NCI-H1694 treated with DMSO at 0.1 percent for 48 hours (cell line): ENCODE data around the gene NDST4.
A peak's percentile ranks its signal among the peaks of the same experiment; 100 is the strongest.

Experiments
- DNase-seq: peaks from one replicate; lab custom pipeline; 2025; lab: John Stamatoyannopoulos, UW

NDST4 gene

GRCh38 chr4:115113506-115114106 lies at the start of gene NDST4:
Gene NDST4, minus strand, starts transcription at chr4:115113620. Its CDS starts 36,584 bp downstream, at chr4:115077036.
- peak; percentile 86 for DNase-seq

- DNase-seq, result no peak
Observed at GRCh38 chr4:115159141-115159540, 45.7 kb upstream of the NDST4 start.

- DNase-seq, result no peak
Observed at GRCh38 chr4:115158296-115158695, 44.9 kb upstream of the NDST4 start.

GRCh38 chr4:115154826-115155225 lies 41.4 kb upstream of the NDST4 start:
- DNase-seq, result peak; percentile 83

GRCh38 chr4:115152965-115153364 lies 39.5 kb upstream of the NDST4 start:
- no peak for DNase-seq

- no peak for DNase-seq
Observed at GRCh38 chr4:115152081-115152480, 38.7 kb upstream of the NDST4 start.

GRCh38 chr4:115149106-115149505 lies 35.7 kb upstream of the NDST4 start:
- DNase-seq, result no peak

- DNase-seq, result no peak
Observed at GRCh38 chr4:115145393-115146160, 32.2 kb upstream of the NDST4 start.

- DNase-seq, result no peak
Observed at GRCh38 chr4:115128037-115128436, 14.6 kb upstream of the NDST4 start.

- no peak for DNase-seq
Observed at GRCh38 chr4:115126491-115126890, 13.1 kb upstream of the NDST4 start.

GRCh38 chr4:115121351-115122043 lies 8.1 kb upstream of the NDST4 start:
- DNase-seq, result no peak

- DNase-seq, result peak; percentile 51
Observed at GRCh38 chr4:115119804-115120352, 6.5 kb upstream of the NDST4 start.

GRCh38 chr4:115117651-115118050 lies 4.2 kb upstream of the NDST4 start:
- no peak for DNase-seq

- peak; percentile 71 for DNase-seq
Observed at GRCh38 chr4:115110191-115111181, 2.9 kb downstream of the NDST4 start.

GRCh38 chr4:115108850-115109249 lies 4.6 kb downstream of the NDST4 start:
- no peak for DNase-seq

- DNase-seq, result no peak
Observed at GRCh38 chr4:115107411-115107810, 6.0 kb downstream of the NDST4 start.

- no peak for DNase-seq
Observed at GRCh38 chr4:115101675-115102074, 11.7 kb downstream of the NDST4 start.

- DNase-seq, result peak; percentile 36
Observed at GRCh38 chr4:115090483-115091075, 22.8 kb downstream of the NDST4 start.

- no peak for DNase-seq
Observed at GRCh38 chr4:115082633-115083032, 30.8 kb downstream of the NDST4 start.

GRCh38 chr4:115076691-115077090 lies 36.7 kb downstream of the NDST4 start:
- DNase-seq, result no peak

GRCh38 chr4:115058533-115058932 lies 54.9 kb downstream of the NDST4 start:
- no peak for DNase-seq
